ENCODE results near the gene GEMIN4. TPM values are rescaled to one million over a fixed set of nuclear protein-coding genes. Genes with fewer than 3 reads are reported as not detected.

Gene GEMIN4
- total RNA-seq, 4 donors from 2014 or later: 10.6 to 21.6 (median 18.9) TPM

DNA sequence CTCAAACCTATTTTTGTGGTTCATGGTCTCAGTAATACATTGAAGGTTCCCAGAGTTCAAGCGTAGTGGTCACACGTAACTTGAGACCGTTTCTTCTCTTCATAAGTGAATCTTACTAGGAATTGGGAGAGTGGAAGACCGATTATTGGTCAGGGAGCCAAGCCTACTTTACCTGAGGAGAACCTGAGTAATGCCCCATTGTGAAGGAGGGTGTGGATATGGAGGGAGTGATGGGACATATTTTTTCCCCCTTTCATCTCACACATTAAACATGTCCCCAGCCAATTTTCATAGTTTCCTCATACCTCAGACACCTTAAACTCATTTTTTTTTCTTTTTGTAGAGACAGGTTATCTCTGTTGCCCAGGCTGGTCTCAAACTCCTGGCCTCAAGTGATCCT is 8.9 kb downstream of the GEMIN4 start:
- ATAC-seq: no peak
- Histone ChIP-seq H3K27ac (no peak overlapping the region), H3K27me3 (no peaks in the 10 kb centered on the region), H3K4me1 (no peaks in the 10 kb centered on the region), H3K9me3 (no peaks in the 10 kb centered on the region), H3K36me3 (peaks cover 0 to 62% of the 10 kb centered on the region in 2 donors), H3K4me3 (no peak overlapping the region)
- intact Hi-C loops (cut with DNase I; ENCODE audit: low total_unique reads) (no loop called here), in situ Hi-C loops (cut with MboI; ENCODE audit: low sequenced_read_pairs in 4 of 4) (no loop called here)
- no peak for TF ChIP-seq POLR2A (IDR thresholded peaks at IDR 0.05)
- TF ChIP-seq, protein P1, sequence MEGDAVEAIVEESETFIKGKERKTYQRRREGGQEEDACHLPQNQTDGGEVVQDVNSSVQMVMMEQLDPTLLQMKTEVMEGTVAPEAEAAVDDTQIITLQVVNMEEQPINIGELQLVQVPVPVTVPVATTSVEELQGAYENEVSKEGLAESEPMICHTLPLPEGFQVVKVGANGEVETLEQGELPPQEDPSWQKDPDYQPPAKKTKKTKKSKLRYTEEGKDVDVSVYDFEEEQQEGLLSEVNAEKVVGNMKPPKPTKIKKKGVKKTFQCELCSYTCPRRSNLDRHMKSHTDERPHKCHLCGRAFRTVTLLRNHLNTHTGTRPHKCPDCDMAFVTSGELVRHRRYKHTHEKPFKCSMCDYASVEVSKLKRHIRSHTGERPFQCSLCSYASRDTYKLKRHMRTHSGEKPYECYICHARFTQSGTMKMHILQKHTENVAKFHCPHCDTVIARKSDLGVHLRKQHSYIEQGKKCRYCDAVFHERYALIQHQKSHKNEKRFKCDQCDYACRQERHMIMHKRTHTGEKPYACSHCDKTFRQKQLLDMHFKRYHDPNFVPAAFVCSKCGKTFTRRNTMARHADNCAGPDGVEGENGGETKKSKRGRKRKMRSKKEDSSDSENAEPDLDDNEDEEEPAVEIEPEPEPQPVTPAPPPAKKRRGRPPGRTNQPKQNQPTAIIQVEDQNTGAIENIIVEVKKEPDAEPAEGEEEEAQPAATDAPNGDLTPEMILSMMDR (IDR thresholded peaks at IDR 0.05 in 4 of 5, conservative IDR thresholded peaks at IDR 0.05 in 1 of 5): no peak
- no peak for DNase-seq

DNA sequence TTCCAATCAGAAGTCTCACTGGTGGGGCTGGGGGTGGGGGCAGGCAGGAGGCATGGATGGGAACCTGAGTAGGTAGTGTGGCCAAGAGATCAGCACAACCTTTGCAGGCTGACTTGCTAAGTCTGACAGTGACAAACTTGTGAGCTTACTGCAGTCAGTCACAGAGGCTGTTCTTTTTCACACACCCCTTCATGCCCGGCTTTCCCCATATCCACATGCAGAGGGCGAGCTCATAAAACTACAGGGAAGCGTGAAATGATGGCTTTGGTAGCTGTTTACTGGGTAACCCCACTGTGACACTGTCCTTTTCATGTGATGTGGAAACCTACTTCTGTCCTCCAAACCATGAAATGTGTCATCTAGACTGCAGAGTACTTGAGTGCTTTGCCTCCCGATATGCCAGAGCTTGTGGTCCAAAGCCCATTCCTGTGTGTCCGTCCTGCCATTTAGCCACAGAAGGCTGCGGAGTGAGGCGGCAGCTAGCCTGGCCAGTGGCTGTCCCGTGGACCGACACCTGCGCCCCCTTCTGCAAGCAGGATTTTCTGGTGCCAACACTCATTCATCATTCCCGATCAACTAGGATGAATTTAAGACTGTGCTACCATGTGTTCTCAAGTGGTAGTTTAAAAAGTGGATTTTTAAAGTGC is 9.8 kb downstream of the GEMIN4 start:
- DNase-seq (no peak), ATAC-seq (no peak)
- no peak overlapping the region for H3K27ac ChIP-seq
- H3K9me3 ChIP-seq: no peaks in the 10 kb centered on the region
- no peaks in the 10 kb centered on the region for H3K4me1 ChIP-seq
- no peaks in the 10 kb centered on the region for H3K27me3 ChIP-seq
- TF ChIP-seq POLR2A (IDR thresholded peaks at IDR 0.05): no peak
- TF ChIP-seq, protein P1 (IDR thresholded peaks at IDR 0.05 in 4 of 5, conservative IDR thresholded peaks at IDR 0.05 in 1 of 5): no peak
- intact Hi-C loops (cut with DNase I; ENCODE audit: low total_unique reads) (no loop called here), in situ Hi-C loops (cut with MboI; ENCODE audit: low sequenced_read_pairs in 4 of 4) (no loop called here)
- no peak overlapping the region for H3K4me3 ChIP-seq
- H3K36me3 ChIP-seq: peaks cover 0 to 56% of the 10 kb centered on the region in 2 donors

DNA sequence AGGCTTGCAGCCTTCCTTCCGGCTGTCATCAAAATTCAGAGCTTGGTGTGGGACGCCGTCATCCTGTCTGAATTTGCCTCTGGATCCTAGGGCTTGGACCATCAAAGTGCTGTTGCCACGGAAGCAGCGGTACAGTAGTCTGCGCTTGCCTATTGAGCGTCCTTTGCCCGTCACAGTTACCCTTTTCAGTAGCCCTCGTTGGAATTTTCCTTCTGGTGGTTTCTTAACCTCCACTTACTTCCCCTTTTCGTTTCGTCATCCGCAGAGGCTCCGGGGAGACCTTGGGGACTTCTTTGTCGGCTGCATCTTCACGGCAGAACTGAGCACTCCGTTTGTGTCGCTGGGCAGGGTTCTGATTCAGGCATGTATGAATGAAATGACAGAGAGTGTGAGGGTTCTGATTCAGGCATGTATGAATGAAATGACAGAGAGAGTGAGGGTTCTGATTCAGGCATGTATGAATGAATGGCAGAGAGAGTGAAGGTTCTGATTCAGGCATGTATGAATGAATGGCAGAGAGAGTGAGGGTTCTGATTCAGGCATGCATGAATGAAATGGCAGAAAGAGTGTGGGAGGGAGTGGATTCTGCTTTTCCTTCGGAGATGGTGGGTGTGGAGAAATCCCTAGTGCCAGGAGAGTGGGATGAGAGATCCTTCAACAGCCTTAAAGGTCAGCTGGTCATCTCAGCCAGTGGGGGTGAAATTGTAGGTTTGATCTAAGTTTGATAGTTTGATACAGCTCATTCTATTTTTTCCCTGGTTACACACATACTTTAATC is 11.6 kb downstream of the GEMIN4 start:
- Histone ChIP-seq H3K27me3 (no peaks in the 10 kb centered on the region), H3K4me3 (no peak overlapping the region), H3K27ac (no peak overlapping the region), H3K9me3 (no peaks in the 10 kb centered on the region), H3K36me3 (peaks cover 0 to 38% of the 10 kb centered on the region in 2 donors), H3K4me1 (no peaks in the 10 kb centered on the region)
- DNase-seq (no peak), ATAC-seq (no peak)
- intact Hi-C loops (cut with DNase I; ENCODE audit: low total_unique reads) (no loop called here), in situ Hi-C loops (cut with MboI; ENCODE audit: low sequenced_read_pairs in 4 of 4) (no loop called here)
- no peak for TF ChIP-seq POLR2A (IDR thresholded peaks at IDR 0.05)
- TF ChIP-seq, protein P1 (IDR thresholded peaks at IDR 0.05 in 4 of 5, conservative IDR thresholded peaks at IDR 0.05 in 1 of 5): no peak

DNA sequence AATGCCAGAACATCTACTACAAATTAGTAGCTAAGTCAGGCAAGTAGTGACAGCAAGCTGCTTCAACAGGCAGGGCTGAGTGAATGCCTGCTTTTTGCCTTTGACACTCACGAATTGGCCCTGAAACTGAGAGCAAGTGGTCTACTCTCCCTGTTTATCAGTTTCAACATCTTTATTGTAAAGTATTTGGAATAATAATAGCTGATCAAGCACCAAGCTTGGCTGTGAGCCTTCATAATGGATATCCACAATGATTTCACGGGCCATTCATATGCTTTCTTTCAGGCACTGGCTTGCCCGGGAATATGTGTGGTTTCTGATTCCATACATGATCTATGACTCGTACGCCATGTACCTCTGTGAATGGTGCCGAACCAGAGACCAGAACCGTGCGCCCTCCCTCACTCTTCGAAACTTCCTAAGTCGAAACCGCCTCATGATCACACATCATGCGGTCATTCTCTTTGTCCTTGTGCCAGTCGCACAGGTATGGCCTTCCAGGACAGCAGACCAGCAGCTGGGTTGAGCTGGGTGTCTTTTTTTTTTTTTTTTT is 14.4 kb downstream of the GEMIN4 start:
- Histone ChIP-seq H3K4me3 (no peak overlapping the region), H3K27ac (no peak overlapping the region), H3K36me3 (peaks cover 0 to 11% of the 10 kb centered on the region in 2 donors), H3K27me3 (no peaks in the 10 kb centered on the region), H3K4me1 (peaks cover 4 to 6% of the 10 kb centered on the region in 2 donors), H3K9me3 (no peaks in the 10 kb centered on the region)
- TF ChIP-seq POLR2A (IDR thresholded peaks at IDR 0.05): no peak
- DNase-seq (no peak), ATAC-seq (no peak)
- intact Hi-C loops (cut with DNase I; ENCODE audit: low total_unique reads): no loop called here
- in situ Hi-C loops (cut with MboI; ENCODE audit: low sequenced_read_pairs in 4 of 4): no loop called here

DNA sequence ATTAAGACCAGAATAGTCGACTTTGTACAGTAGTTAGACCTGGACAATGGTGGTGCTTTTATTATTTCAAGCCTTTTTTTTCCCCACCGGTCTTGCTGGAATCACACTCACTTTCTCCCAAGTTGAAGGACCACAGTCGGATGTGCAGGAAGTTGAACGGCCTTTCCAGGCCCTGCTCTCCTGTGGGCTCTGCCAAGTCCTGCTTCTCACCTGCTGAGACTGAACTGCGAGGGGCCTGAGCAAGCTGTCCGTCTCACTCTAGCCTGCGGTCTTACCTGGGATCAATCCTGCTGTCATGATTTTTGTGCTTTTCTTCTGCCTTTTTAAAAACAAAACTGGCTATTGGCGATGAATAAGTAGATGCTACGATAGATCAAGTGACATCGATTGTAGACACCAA is 18.3 kb downstream of the GEMIN4 start:
- intact Hi-C loops (cut with DNase I; ENCODE audit: low total_unique reads) (loop anchor here (5.0 kb wide), 1 partner anchor 244 kb away; the partner anchor contains the start of gene NXN), in situ Hi-C loops (cut with MboI; ENCODE audit: low sequenced_read_pairs in 4 of 4) (no loop called here)
- ATAC-seq (no peak), DNase-seq (no peak)
- Histone ChIP-seq H3K4me1 (peaks cover 9 to 12% of the 10 kb centered on the region in 2 donors), H3K27ac (no peak overlapping the region), H3K4me3 (no peak overlapping the region), H3K27me3 (no peaks in the 10 kb centered on the region), H3K36me3 (no peaks in the 10 kb centered on the region), H3K9me3 (no peaks in the 10 kb centered on the region)
- TF ChIP-seq, protein P1 (IDR thresholded peaks at IDR 0.05 in 4 of 5, conservative IDR thresholded peaks at IDR 0.05 in 1 of 5): no peak
- no peak for TF ChIP-seq POLR2A (IDR thresholded peaks at IDR 0.05)

All from gastrocnemius medialis (tissue), 4 donors.